ENCODE measurements around the gene SVOPL.

DNA sequence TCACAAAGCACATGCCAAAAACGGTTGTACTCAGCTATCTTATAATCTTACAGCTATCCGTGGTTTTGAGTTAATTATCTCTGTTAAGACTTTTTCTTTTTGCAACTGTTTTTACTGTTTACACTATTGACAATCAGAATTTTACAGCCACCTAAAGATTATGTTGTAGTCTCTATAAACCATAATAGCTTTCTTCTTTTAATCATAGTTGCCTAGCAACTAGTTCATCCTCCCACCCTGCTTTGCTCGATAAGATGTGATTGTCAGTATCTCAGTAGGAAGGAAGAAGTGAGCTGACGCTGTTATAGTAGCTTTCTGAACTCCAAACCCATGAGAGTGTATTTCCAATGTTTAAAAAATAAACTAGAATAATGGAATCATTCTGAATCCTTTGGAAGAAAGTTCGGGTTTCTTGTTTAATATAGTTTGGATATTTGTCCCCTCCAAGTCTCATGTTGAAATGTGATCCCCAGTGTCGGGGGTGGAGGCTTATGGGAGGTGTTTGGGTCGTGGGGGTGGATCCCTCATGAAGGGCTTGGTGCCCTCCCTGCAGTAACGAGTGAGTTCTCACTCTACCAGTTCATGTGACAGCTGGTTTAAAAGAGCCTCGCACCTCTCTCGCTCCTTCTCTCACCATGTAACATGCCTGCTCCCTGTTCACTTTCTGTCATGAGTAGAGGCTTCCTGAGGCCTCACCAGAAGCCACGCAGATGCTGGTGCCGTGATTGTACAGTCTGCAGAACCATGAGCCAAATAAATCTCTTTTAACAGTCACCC, 68.1 kb downstream of the SVOPL start:
- TF ChIP-seq, protein P1, sequence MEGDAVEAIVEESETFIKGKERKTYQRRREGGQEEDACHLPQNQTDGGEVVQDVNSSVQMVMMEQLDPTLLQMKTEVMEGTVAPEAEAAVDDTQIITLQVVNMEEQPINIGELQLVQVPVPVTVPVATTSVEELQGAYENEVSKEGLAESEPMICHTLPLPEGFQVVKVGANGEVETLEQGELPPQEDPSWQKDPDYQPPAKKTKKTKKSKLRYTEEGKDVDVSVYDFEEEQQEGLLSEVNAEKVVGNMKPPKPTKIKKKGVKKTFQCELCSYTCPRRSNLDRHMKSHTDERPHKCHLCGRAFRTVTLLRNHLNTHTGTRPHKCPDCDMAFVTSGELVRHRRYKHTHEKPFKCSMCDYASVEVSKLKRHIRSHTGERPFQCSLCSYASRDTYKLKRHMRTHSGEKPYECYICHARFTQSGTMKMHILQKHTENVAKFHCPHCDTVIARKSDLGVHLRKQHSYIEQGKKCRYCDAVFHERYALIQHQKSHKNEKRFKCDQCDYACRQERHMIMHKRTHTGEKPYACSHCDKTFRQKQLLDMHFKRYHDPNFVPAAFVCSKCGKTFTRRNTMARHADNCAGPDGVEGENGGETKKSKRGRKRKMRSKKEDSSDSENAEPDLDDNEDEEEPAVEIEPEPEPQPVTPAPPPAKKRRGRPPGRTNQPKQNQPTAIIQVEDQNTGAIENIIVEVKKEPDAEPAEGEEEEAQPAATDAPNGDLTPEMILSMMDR (IDR thresholded peaks at IDR 0.05) = no peak
- TF ChIP-seq EZH2 (IDR thresholded peaks at IDR 0.05) (no peak), EZH2phosphoT487 (IDR thresholded peaks at IDR 0.05) (no peak)

Measured in neural progenitor cell (in vitro differentiated cells).